Stimulated activated naive CD4-positive, alpha-beta T cell treated with Interleukin-2 at 50 U/mL for 16 hours (primary cell): ENCODE results near the gene SERPINA5.

ENCODE experiments used
- DNase-seq: peaks from one replicate; lab custom pipeline; 2025; lab: John Stamatoyannopoulos, UW

The SERPINA5 gene

GRCh38 chr14:94550041-94550440 is 31.2 kb upstream of the SERPINA5 start:
- DNase-seq, result no peak

GRCh38 chr14:94555991-94556390 is 25.2 kb upstream of the SERPINA5 start:
- DNase-seq, result no peak

GRCh38 chr14:94557327-94557726 is 23.9 kb upstream of the SERPINA5 start:
- no peak for DNase-seq

- DNase-seq, result no peak
These were observed 22.4 kb upstream of the SERPINA5 start for GRCh38 chr14:94558842-94559241.

GRCh38 chr14:94559638-94560290 is 21.5 kb upstream of the SERPINA5 start:
- no peak for DNase-seq

GRCh38 chr14:94560291-94560665 is 20.9 kb upstream of the SERPINA5 start:
- no peak for DNase-seq

- DNase-seq, result no peak
These were observed 20.2 kb upstream of the SERPINA5 start, which contains the start of gene SERPINA4 for GRCh38 chr14:94560751-94561655. Gene SERPINA4 (plus strand): TSS chr14:94561442. CDS start chr14:94563483, 2,041 bp downstream.

- DNase-seq, result no peak
These were observed 19.6 kb upstream of the SERPINA5 start for GRCh38 chr14:94561656-94562010.

GRCh38 chr14:94562022-94562421 is 19.2 kb upstream of the SERPINA5 start:
- DNase-seq, result no peak

- no peak for DNase-seq
These were observed 18.0 kb upstream of the SERPINA5 start for GRCh38 chr14:94562941-94563883.

- DNase-seq, result no peak
These were observed 16.8 kb upstream of the SERPINA5 start for GRCh38 chr14:94564381-94564780.

GRCh38 chr14:94568186-94568585 is 13.0 kb upstream of the SERPINA5 start:
- DNase-seq, result no peak

- DNase-seq, result no peak
These were observed 11.7 kb upstream of the SERPINA5 start for GRCh38 chr14:94569381-94570001.

GRCh38 chr14:94570002-94570400 is 11.2 kb upstream of the SERPINA5 start:
- DNase-seq, result no peak

GRCh38 chr14:94570440-94570839 is 10.8 kb upstream of the SERPINA5 start:
- no peak for DNase-seq

- no peak for DNase-seq
These were observed 9.8 kb upstream of the SERPINA5 start for GRCh38 chr14:94571395-94571794.

- no peak for DNase-seq
These were observed 9.3 kb upstream of the SERPINA5 start for GRCh38 chr14:94571950-94572349.

GRCh38 chr14:94572637-94573303 is 8.5 kb upstream of the SERPINA5 start:
- no peak for DNase-seq

- DNase-seq, result no peak
These were observed 7.5 kb upstream of the SERPINA5 start for GRCh38 chr14:94573475-94574277.

- DNase-seq, result no peak
These were observed 6.9 kb upstream of the SERPINA5 start for GRCh38 chr14:94574336-94574735.
